Activated CD8-positive, alpha-beta memory T cell treated with anti-CD3 and anti-CD28 coated beads for 24 hours (primary cell): ENCODE data around the gene LRBA.

ENCODE experiments used
- DNase-seq: peaks from one replicate; pipeline ENCODE4 v3.0.0-alpha.2; 2020

The LRBA gene

DNA sequence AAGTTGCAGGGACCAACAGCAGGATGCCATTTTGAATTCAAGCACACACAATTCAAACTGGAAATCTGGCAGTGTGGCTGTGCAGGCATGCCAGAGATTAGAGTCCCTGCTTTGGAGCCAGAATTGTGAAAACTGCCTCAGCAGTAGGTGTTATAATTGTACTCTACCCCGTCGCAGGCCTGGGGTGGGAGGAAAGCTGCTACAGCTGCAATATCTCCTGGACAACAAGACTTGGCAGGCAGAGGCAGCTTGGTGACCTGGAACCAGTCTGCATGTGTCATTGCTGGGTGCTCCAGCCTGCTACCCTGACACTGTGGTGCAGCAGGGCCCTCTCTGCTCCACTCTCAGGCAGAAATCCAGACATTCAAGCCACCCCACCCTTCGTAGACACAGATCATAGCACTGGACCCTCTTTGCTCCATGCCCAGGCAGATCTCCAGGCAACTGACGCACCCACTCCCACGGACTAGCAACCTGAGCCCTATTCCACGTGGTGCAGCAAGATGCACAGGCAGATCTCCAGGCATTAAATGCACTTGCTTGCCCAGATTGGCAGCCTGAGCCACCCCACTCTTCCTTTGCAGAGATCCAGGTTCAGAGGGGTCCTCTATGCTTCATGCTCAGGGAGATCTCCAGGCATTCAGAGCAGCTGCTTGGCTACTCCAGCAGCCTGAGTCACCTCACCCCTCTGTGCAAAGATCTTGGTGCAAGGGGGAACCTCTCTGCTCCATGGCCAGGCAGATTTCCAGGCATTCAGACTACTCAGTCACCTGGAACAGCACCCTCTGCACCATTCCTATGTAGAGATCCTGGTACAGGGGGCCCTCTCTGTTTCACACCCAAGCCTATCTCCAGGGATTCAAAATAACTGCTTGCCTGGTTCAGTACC lies 140.5 kb downstream of the LRBA start:
- no peak for DNase-seq

DNA sequence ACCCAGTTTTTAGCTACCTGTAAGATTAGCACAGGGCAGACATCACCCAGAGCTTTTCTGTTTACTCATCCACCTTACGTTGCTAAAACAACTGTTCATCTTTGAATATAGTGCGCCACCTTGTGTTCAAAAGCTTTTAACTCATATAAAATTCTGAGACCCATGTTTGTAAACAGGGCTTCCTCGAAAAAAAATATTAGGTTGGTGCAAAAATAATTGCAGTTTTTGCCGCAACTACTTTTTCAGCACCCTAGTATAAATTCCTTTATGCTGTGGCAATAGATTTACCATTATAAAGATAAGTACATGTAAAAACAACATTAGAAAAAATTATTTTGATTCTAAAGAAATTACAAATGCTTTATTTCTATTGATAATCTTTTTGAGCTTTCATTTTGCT lies 147.9 kb downstream of the LRBA start:
- DNase-seq, result no peak

DNA sequence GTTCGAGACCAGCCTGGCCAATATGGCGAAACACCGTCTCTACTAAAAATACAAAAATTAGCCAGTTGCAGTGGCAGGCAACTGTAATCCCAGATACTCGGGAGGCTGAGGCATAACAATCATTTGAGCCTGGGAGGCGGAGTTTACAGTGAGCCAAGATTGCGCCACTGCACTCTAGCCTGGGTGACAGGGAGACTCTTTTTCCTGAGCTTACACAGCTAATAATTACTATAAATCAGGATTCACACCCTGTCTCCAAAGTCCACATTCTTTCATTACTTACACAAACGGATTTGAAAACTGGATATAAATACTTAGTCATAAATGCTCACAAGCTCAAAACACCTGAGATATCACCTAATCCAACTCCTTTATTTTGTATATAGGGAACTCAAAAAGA lies 151.6 kb downstream of the LRBA start:
- DNase-seq, result no peak

DNA sequence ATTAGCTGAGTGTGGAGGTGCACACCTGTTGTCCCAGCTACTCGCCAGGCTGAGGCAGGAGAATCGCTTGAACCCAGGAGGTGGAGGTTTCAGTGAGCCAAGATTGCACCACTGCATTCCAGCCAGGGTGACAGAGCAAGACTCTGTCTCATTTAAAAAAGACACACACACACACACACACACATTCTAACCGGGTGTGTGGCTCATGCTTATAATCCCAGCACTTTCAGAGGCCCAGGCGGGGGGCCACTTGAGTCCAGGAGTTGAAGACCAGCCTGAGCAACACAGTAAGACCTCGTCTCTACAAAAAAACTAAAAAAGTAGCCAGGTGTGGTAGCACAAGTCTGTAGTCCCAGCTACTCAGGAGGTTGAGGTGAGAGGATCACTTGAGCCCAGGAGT lies 152.3 kb downstream of the LRBA start:
- no peak for DNase-seq

DNA sequence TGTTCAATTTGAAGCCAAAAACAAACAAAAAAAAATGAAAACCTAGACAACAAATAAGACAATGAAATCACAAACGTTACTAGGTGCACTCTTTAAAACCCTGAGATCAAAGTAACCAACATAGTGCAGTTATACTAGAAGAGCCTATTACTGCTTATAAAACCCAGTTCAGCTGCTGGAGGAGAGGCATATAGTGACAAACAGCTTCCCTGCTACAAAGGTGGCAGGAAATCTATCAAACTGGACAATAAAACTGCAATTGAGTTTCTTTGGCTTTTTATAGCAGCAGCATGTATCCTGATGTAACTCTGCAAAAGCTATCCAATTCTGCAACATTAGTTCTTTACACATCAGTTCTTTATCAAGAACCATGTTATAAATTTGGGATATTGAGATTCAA lies 155.6 kb downstream of the LRBA start:
- no peak for DNase-seq

DNA sequence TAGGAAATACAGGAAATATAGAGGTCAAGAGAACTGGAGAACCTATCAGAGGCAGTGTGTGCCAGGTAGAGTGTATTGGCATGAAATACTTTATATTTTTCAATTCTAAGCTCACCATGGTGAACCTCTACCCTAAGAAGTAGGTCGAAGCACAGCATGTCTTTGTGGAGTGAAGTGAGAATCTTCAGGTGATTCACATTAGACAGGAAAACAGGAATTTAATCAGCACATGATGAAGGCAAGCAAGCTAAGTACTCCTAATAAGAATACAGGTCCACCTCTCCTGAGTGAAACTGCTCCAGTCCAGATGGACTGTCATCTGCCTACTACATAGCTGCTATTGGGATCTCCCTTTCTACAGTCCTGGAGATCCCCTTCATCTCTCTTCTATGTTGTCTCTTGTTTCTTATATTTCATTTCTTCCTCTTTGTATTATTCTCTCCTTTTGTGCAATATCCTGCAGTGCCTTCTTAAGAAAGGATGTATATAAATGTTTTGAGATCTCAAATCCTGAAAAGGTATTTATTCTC lies 159.0 kb downstream of the LRBA start:
- DNase-seq, result no peak

DNA sequence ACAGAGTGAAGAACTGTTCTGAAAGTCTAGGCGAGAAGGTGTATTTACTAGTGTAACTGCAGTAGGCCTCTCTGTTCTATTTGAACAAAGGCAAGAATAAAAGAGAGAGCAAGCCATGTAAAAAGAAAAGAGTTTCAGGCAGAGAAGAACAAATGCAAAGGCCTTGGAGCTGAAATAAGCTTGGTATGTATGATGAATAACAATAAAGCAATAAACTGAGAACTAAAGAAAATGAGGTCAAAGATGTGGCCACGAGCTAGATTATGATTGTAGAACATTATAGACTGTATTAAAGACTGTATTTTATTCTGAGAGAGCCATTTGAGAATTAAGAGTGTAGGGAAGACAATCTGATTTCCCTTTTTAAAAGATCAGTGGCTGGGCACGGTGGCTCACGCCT lies 160.5 kb downstream of the LRBA start:
- DNase-seq, result no peak

GRCh38 chr4:150853882-150854281 lies 161.2 kb downstream of the LRBA start:
- DNase-seq, result no peak

GRCh38 chr4:150852216-150852615 lies 162.9 kb downstream of the LRBA start:
- no peak for DNase-seq

GRCh38 chr4:150849016-150849415 lies 166.1 kb downstream of the LRBA start:
- no peak for DNase-seq

DNA sequence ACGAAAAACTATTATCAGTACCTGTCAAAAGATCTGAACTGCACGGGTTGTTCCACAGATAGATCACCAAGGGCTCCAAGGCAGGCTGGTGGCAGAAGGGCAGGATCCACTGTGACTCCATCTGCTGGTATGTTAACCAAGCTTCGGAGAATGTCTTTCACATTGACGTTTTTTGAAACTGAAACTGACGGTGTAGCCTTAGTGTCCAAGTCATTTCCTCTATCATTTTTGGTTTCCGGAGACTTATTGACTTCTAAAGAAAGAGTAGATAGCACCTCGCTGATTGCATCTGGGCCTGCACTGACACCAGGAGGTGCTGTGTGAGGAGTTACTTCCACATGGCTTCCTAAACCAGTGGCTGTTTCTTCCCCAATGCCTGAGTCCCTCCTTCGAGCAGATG lies 186.9 kb downstream of the LRBA start:
- peak; percentile 62 for DNase-seq

GRCh38 chr4:150827226-150827625 lies 187.9 kb downstream of the LRBA start:
- no peak for DNase-seq

- no peak for DNase-seq
These were observed 188.8 kb downstream of the LRBA start for GRCh38 chr4:150826306-150826705.

DNA sequence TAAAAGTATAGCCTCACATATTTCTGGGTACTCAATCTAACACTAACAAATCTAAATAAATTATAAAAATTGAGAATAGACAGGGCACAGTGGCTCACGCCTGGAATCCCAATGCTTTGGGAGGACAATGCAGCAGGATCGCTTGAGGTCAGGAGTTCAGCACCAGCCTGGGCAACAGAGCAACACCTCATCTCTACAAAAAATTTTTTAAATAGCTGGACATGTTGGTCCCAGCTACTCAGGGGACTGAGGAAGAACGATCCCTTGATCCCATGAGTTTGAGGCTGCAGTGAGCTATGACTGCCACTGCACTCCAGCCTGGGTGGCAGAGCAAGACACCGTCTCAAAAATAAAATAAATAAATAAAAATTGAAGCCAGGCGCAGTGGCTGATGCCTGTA lies 192.7 kb downstream of the LRBA start:
- DNase-seq, result no peak

DNA sequence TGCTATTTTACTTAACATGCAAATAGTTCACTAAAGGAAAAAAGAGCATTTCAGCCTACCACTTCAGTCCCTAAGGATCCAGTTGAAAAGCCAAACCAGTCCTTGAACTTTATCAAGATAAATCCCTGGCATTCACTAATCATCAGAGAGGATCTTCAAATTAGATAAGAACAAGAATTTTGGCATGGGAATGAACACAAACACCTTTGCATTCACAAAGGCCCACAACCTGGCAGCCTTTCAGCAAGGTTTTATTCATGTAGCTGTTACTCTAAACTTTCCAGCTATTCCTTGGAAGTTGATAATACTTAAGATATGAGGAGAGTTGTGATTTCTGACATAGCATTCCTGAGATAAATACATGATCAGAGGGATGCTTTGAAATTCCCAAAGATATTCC lies 193.4 kb downstream of the LRBA start:
- no peak for DNase-seq

- no peak for DNase-seq
These were observed 194.7 kb downstream of the LRBA start for GRCh38 chr4:150820409-150820808.

GRCh38 chr4:150818661-150819060 lies 196.4 kb downstream of the LRBA start:
- no peak for DNase-seq

GRCh38 chr4:150817804-150818528 lies 197.1 kb downstream of the LRBA start:
- DNase-seq, result no peak

- no peak for DNase-seq
These were observed 198.1 kb downstream of the LRBA start for GRCh38 chr4:150817017-150817416.

GRCh38 chr4:150816491-150816890 lies 198.6 kb downstream of the LRBA start:
- no peak for DNase-seq

DNA sequence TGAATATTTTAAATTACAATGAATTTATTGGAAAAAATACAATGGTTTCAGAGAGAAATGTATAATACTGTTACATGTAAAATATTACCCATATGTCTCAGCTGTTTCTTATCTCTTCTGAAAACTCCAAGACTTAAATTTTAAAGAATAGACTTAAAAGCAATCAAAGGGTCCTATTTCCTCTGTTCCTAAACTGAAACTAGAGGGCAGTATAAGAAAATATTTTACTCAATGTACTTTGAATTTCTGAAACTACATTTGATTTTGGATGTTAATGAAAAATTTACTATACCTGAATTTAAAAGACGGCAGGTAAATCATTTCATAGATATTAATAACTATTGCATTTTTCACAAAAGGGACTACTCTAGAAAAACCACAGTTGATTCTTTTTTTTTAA lies 200.2 kb downstream of the LRBA start:
- DNase-seq, result no peak

GRCh38 chr4:150805183-150806025 lies 209.7 kb downstream of the LRBA start:
- DNase-seq, result no peak

GRCh38 chr4:150801833-150802232 lies 213.3 kb downstream of the LRBA start:
- DNase-seq, result no peak
